Measurements from ENCODE around the gene RUBCNL. TPM values are rescaled to one million over a fixed set of nuclear protein-coding genes. Genes with fewer than 3 reads are reported as not detected.

Gene RUBCNL
- polyA plus RNA-seq, 2 of the 4 experiments (the other 2 are of a cell fraction): not detected

- TF ChIP-seq ZNF302 (CRISPR knock-in tag; IDR thresholded peaks at IDR 0.05): no peak
- no peak for TF ChIP-seq EHF (CRISPR knock-in tag; IDR thresholded peaks at IDR 0.05)
- no peak for TF ChIP-seq SMC3 (IDR thresholded peaks at IDR 0.05)
- no peak for TF ChIP-seq RAD21 (conservative IDR thresholded peaks at IDR 0.05 in 1 of 2, IDR thresholded peaks at IDR 0.05 in 1 of 2)
- no peak for TF ChIP-seq KDM5A (IDR thresholded peaks at IDR 0.05)
- Histone ChIP-seq H3K27ac (no peak overlapping the region), H3K4me3 (no peak overlapping the region), H3K4me2 (no peak overlapping the region), H3K4me1 (no peaks in the 10 kb centered on the region), H3K9me3 (no peaks in the 10 kb centered on the region)
- no peak for ATAC-seq
- FAIRE-seq: no peak
- 51% methylated on average over 4 of the region's 4 CpGs for WGBS (ENCODE audit: missing lambda C conversion rate)
- CTCF ChIA-PET: no interaction called here
- POLR2A ChIA-PET: no interaction called here
- no peak for DNase-seq (ENCODE audit: low read depth in 1 of 2, low spot score in 1 of 2)
These were observed 39.8 kb downstream of the RUBCNL start for GRCh38 chr13:46347277-46347676.

- ChIA-PET CTCF (no interaction called here), POLR2A (no interaction called here)
- 66% methylated on average over 5 of the region's 5 CpGs for WGBS (ENCODE audit: missing lambda C conversion rate)
- DNase-seq (ENCODE audit: low read depth in 1 of 2, low spot score in 1 of 2): no peak
- no peak overlapping the region for H3K4me3 ChIP-seq
- H3K4me2 ChIP-seq: no peak overlapping the region
- TF ChIP-seq POLR2A (IDR thresholded peaks at IDR 0.05; ENCODE audit: low read length) (no peak), HES2 (IDR thresholded peaks at IDR 0.05) (no peak), CBX8 (IDR thresholded peaks at IDR 0.05) (no peak), JUNB (IDR thresholded peaks at IDR 0.05) (no peak), MYC (IDR thresholded peaks at IDR 0.05; ENCODE audit: borderline replicate concordance, low read length) (no peak), REST (IDR thresholded peaks at IDR 0.05) (no peak)
- no peak for ATAC-seq
- H3K4me1 ChIP-seq: no peaks in the 10 kb centered on the region
- no peaks in the 10 kb centered on the region for H3K9me3 ChIP-seq
- FAIRE-seq: no peak
- H3K27ac ChIP-seq: no peak overlapping the region
These were observed 41.2 kb downstream of the RUBCNL start for GRCh38 chr13:46345866-46346265.

GRCh38 chr13:46345398-46345797 is 41.7 kb downstream of the RUBCNL start:
- ATAC-seq: no peak
- CTCF ChIA-PET: no interaction called here
- 75% methylated on average over 5 of the region's 5 CpGs for WGBS (ENCODE audit: missing lambda C conversion rate)

GRCh38 chr13:46343279-46343994 is 43.6 kb downstream of the RUBCNL start:
- WGBS (ENCODE audit: missing lambda C conversion rate): 68% methylated on average over 13 of the region's 16 CpGs
- Histone ChIP-seq H3K4me3 (no peak overlapping the region), H3K27ac (no peak overlapping the region), H3K4me2 (no peak overlapping the region), H3K4me1 (no peaks in the 10 kb centered on the region), H3K9me3 (no peaks in the 10 kb centered on the region)
- POLR2A ChIA-PET: no interaction called here
- TF ChIP-seq HEYL (CRISPR knock-in tag; IDR thresholded peaks at IDR 0.05) (no peak), USF2 (IDR thresholded peaks at IDR 0.05) (no peak), RFX5 (IDR thresholded peaks at IDR 0.05) (no peak), NR3C1 (IDR thresholded peaks at IDR 0.05) (no peak), HDAC2 (IDR thresholded peaks at IDR 0.05) (no peak), MYC (IDR thresholded peaks at IDR 0.05; ENCODE audit: borderline replicate concordance, low read length) (no peak)
- no peak for DNase-seq (ENCODE audit: low read depth in 1 of 2, low spot score in 1 of 2)
- FAIRE-seq: no peak
- no peak for ATAC-seq
- CTCF ChIA-PET: interaction anchor here (1.5 kb wide), 1 partner anchor 11 kb away, joined by 6 read pairs; no protein-coding TSS in a partner anchor

More at GRCh38 chr13:46345398-46345797, 41.7 kb downstream of the RUBCNL start:
- no peak overlapping the region for H3K4me3 ChIP-seq
- TF ChIP-seq HOXA7 (CRISPR knock-in tag; IDR thresholded peaks at IDR 0.05) (no peak), BCL3 (IDR thresholded peaks at IDR 0.05) (no peak)
- POLR2A ChIA-PET: no interaction called here
- H3K4me1 ChIP-seq: no peaks in the 10 kb centered on the region
- no peak overlapping the region for H3K27ac ChIP-seq
- H3K4me2 ChIP-seq: no peak overlapping the region
- DNase-seq (ENCODE audit: low read depth in 1 of 2, low spot score in 1 of 2) (no peak), FAIRE-seq (no peak)
- no peaks in the 10 kb centered on the region for H3K9me3 ChIP-seq
